Astrocyte (in vitro differentiated cells and primary cell): ENCODE results near the gene ZKSCAN3.

Experiments
- CTCF ChIP-seq: IDR thresholded peaks from 2 replicates; pipeline ENCODE4 v1.5.1; 2011; ENCODE audit warnings: low read depth, mild to moderate bottlenecking, inconsistent platforms, low read length, moderate library complexity; ENCODE audit not compliant: insufficient read depth
- EZH2 ChIP-seq: IDR thresholded peaks from 2 replicates; pipeline ENCODE4 v1.6.1; 2012; ENCODE audit warnings: mild to moderate bottlenecking, low read length, inconsistent platforms; ENCODE audit not compliant: insufficient read depth

GRCh38 chr6:28322661-28323060 is 27.1 kb upstream of the ZKSCAN3 start:
- TF ChIP-seq CTCF, result no peak
- TF ChIP-seq EZH2, result no peak
